Right hindlimb (tissue), 1 donor: ENCODE results near the gene HNMT.
"Not testable (repeated sequence)": the region's sequence is repeated elsewhere in the genome, so short reads cannot be mapped to it uniquely, and the experiment has no call there.

Source experiments
- DNase-seq: peaks from one replicate; pipeline ENCODE4 v3.0.0-alpha.2; 2018

HNMT gene

DNA sequence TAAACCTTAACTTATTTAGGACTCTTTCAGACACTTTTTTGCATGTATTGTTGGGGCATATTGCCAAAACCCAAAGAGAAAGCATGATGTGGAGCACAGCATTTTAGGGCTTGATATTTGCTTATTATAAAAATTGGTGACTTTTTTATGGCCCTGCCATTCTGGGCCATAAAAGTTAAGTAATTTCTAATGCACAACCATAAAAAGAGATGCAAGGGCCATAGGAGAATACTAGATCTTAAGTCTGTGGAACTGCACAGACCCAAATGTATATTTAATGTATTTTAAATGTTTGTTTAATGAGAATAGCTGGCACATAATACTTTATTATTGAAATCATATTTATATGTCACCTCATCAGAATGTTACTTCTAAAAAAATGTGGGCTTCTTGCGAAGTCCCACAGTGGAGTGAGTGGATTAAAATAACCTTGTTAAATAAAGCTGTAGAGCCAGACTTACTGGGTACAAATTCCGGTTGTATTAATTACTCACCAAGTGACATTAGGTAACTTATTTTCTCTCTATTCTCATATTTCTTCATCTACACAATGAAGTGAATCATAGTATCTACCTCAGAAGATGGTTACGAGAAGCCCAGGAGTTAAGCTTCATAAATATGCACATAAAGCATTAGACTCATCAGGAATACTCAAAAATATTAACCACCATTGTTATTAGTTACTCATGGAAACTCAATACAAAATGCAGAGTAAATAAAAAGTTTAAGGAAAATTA lies 52.2 kb downstream of the HNMT start:
- no peak for DNase-seq

DNA sequence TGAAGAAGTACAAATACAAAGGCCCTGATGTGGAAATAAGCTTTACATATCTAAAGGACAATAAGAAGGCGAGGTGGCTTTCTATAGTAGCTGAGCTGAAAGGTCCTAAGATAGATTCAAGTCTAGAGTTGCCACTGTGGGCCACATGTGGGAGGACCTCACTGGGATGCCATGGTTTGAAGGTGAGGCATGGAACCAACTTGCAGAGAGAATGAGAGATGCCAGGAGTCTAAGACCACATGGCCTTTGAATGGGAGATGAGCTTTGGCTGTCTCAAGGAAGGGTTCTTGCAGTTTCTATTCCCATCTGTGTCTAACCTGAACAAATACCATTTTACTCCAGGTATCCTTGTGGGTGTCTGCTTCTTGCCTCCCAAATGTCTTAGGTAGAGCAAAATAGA lies 53.6 kb downstream of the HNMT start:
- DNase-seq, result no peak

DNA sequence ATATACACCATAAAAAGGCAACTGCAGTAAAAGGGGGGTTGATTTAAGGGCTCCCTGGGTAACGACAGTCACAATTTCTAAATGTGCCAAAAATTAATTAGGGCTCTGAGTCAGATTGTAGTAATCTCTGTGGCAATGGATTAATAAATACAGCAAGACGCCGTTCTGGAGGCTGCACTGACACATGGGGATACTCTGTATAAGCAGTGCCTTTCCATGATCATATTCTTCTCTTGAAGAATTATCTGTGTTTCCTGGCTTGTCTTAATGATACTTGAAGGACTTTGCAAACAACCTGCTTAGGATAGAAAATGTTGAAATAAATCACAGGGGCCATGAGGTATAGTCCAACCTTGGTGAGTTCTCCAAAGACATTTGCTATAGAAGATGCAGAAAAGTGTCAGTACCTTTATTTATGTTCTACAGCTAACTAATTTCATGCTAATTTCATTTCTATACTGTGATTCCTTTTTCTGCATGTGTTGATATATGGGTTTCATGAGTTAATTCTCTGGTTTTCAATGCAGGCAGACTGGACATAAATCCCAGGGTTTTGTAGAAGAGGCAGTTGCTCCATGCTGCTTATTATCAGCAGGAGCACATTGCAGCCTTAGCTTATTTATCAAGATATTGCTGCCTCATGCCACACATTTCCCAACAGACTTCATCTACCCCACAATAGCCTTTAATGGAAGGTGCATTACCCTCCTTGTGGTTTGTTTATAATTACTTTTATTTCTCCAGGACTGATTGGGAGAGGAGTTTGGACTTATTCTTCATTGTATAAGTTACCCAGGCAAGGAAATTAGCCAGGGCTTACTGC lies 54.8 kb downstream of the HNMT start:
- no peak for DNase-seq

DNA sequence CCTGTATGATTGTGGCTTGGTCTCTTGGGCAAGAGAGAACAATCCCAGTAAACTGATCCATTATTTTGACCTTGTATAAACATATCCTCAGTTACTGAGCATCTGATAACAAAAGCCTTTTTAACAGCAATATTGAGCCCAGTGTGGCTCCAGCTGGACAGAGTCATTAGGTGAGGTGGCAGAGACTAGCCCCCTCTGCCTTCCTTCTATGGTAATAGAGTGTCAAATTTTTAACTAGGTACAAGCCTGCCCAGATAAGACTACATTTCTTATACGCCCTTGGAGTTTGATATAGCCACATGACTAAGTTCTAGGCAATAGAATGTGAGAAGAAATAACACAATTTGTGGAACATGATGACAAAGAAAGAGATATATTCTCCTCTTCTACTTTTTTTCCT lies 56.2 kb downstream of the HNMT start:
- no peak for DNase-seq

DNA sequence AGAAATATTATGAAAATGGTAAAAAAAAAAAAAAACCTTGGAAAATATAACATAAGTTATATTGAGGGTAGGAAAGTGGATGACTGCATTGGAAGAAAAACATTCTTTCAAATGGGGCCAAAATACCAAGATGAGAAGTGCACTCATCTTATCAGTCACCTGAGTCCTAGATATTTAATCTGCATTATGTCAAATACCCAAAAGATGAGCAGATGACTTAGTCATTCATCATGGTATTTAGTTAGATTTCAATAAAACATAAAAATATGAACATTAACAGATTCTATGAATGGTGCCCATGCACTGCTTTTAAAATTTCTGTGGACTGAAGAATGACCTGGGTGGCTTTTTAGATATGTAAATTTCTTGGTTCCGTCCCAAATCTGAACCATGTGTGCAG lies 56.9 kb downstream of the HNMT start:
- no peak for DNase-seq

DNA sequence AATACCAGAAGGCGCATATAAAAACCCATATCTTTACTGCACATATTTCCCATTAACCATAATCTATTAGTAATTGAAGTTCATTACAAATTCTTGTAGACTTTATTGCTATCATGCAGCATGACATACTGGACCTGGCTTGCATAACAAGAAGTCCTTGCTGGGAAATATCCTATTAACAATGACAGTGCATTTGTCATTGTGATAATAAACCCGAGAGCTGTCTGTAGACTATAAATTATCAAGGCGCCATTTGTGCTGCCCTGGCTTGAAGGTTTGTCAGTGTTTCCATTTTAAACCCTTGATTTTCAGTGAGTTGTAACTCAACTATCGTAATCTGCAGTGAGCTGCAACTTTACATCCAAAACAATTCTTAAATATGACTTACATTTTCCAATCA lies 59.0 kb downstream of the HNMT start:
- DNase-seq, result no peak

DNA sequence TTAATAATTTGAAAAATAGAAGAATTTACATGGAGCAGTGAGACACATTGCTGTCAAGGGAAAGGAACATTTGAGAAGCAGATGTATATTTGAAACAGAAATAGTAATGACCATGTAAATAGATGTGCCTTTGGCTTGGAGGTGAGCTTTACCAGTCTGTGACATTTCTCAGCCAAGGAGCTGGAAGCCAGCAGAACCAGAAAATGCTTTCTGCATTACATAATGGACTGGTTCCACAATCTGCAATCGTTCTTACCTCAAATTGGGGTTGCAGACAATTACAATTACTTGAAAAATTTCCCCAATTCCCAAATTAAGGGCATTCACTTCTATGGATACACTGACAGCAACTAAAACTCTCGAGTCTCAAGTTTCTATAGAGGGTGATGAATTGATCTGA lies 59.7 kb downstream of the HNMT start:
- DNase-seq, result no peak

DNA sequence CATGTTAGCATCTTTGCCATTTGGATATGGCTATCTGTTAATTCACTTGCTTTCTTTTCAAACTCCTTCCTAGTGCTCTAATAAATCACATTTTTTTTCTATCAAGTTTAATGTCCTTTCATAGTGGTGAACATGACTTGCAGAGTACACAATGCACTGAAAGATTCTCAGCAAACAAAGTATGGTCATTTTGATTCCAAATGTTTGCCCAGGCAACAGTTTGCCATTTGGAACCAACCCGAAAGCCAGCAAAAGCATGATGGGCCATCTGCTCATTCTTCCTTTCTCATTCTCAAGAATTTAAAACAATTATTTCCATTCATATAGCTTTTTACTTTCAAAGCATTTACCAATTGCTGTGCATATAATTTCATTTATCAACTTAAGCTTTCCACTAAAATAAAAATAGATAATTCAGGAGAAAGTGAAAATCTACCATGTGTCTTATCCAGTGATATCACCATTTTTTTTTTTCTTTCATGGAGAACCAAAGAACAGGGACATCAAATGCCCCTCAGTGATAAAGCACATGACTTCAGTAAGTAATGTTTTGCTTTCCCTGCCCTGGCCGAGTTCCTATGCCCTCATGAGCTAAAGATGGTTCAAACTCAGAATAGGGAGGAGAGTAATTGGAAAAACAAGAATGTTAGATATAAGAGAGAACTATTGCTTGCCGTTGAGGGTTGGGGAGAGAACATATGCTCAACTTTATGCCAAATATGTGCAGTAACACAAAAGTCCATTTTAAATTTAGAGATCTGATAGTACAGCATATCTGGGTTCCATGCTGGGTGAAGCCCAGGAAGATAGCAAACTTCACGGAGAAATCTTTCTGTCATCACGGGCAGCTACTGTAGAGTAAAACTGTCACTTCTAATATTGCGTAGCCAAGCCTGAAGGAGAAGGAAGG lies 62.1 kb downstream of the HNMT start:
- DNase-seq, result no peak

DNA sequence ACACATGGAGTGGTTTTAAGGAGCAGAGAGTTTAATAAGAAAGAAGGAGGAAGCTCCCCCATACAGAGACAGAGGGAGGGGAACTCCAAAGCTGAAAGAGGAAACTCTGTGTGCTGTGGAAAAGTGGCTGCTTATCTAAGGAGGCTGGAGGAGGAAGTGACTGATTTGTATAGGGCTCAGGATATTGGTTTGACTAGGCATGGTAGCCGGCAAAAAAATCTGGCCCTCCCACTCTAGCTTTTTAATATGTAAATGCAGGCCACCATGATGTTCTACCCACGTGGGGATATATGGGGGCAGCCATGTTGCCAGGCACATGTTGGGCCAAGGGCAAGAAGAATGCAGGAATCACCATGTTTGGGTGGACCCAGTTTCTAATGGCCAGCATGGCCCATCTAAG lies 64.3 kb downstream of the HNMT start:
- no peak for DNase-seq

DNA sequence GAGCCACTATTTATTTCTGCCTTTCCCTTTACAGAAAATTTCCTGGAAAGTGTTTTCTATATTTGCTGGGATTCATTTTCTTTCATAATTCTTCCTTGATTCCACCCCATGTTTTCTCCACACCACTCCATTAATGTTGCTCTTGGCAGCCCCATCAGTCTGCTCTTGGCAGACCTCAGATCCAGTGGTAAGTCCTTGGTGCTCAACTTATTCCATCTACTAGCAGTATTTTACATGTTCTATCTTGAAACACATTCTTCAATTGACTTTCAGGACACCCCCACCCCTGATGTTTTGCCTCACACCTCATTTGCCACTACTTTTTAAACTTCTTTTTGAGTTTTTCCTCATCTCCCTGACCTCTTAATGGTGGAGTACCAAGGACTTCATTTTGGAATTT lies 65.0 kb downstream of the HNMT start:
- peak; percentile 49 for DNase-seq

DNA sequence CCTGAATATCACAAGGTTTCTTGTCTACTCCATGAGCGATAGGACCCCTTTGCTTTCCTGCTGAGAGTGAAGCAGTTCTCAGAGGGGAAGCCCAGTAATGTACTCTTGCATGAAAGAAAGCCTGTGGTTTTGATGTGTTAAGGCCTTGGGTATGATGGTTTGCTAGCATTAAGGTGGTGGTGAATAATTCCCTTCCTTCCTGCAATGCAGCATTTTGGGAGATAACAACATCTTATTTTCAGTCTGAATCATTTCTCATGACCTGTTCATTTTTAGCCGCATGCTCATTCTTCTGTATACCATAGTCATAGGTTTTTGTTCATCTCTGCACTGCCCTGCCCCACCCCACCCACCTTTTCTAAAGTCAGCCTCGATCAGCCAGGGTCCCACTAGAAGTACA lies 66.2 kb downstream of the HNMT start:
- DNase-seq, result no peak

DNA sequence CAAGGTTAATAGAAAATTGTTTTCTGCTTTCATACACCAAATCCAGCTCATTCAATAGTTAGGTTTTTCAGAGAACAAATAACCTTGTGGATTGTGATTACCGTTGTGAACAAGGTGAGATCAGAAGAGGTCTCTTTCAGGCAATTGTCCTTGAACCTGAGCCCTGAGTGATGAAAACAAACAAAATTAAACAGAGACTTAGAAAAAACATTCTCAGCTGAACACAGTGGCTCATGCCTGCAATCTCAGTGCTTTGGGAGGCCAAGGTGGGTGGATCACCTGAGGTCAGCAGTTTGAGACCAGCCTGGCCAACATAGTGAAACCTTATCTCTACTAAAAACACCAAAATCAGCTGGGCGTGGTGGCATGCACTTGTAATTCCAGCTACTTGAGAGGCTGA lies 68.1 kb downstream of the HNMT start:
- DNase-seq, result no peak

DNA sequence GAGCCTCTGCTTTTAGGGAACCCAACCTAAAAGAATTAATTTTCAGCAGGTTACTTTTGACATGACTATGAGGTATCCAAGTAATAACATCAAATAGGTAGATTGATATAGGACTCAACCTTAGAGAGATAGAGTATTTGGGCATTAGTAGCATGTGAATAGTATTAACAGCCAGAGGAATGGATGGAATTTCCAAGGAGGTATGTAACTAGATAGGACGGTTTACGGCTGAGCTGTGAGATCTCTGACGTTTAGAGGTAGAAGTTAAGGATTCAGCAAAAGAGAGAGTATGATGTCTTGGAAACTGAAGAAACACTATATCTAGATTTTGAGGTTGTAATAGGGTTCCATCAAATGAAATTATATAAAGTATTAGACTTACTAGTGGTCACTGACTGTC lies 70.3 kb downstream of the HNMT start:
- no peak for DNase-seq

DNA sequence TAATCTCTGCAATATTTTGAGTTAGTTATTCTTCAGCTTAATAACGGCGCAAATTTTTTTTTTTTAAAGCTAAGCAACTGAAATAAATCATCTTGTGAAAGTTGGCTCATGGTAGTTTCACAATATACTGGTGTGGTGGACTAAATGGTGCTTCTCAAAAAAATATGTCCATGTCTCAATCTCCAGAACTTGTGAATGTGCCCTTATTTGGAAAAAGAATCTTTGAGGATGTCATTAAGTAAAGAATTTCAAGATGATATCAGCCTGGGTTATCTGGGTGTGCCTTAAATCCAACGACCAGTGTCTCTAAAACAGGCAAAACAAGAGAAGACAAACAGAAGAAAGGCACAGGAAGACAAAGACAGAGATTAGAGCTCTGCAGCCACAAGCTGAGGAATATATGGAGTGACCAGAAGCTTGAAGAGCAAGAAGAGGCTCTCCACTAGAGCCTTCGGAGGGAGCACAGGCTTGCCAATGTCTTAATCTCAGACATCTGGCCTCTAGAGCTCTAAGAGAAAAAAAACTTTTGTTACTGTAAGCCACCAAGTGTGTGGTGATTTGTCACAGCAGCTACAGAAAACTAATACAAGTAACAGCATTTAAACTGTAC lies 71.4 kb downstream of the HNMT start:
- no peak for DNase-seq

DNA sequence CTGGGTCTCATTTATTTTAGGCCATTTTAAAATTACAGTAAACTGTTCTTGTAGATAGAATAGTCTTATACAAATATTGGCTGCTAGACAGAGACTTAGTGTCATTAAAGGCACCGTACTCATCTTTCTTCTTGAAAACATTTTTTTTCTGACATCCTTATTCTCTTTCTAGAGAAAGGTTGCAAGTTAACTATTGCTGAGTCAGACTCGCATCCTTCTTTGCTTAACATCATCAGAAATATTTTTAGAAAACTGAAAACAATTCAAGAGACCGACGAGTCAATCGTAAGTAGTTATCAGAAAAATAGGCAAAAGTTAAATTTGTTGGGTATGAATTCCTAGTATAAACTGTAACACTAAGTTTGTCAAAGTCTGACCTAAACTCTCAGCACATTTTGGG lies 72.2 kb downstream of the HNMT start:
- no peak for DNase-seq

DNA sequence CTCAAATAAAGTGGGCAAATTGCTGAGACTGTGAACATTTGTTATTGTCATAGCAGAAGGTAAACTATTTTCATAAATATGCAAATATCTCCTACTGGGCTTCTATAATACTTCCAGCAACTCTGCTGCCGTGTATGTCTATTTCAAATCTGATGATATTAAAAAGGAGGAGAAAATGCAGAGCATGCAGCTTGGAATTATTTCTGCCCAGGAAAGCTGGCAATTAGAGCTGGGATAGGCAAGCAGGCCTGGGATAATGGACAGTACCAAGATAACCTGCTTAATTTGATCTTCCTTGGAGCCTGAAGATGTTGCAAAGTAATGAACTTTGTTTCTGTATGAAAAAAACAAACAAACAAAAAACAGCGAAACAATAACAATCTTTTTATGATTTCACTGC lies 72.8 kb downstream of the HNMT start:
- DNase-seq, result no peak

DNA sequence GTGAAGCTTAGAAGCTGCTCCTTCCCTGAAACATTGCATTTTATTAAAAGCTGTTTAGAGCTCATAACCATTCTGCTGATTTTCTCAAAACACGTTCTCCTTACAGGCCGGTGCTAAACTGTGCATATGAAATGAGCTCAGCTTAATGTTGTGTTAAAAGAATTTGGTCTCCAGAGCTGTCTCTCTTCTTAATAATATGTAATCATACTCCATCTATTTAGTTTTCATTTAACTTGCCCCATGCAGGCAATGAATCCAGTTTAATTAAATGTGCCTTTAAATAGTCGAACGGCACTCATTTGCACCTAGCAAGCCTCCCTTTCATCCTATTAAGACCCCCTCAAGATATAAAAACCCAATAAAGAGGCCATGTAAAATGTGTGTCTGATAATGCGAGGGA lies 76.3 kb downstream of the HNMT start:
- no peak for DNase-seq

DNA sequence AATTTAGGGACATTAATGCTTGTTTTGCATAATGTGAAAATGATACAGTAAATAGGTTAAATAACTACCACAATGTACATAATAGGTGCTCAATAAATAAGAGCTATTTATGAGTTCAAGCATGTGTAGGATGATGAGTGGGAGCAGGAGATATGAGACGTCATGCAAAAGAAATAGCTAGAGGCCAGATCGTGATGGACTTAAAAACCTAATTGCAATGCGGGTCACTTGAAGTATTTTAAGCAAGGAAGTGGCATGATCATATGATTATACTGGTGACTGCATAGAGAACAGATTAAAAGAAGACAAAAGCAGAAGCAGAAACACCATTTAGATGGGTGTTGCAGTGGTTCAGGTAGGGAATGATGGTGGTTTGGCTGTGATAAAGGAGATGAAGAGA lies 78.0 kb downstream of the HNMT start:
- DNase-seq, result no peak

DNA sequence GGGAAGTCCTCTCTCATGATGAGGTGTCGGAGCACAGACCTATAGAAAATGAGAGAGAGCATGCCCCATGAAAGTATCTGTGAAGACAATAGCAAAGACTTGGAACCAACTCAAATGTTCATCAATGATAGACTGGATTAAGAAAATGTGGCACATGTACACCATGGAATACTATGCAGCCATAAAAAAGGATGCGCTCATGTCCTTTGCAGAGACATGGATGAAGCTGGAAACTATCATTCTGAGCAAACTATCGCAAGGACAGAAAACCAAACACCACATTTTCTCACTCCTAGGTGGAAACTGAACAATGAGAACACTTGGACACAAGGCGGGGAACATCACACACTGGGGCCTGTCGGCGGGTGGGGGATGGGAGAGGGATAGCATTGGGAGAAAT lies 79.3 kb downstream of the HNMT start:
- DNase-seq, result not testable (repeated sequence)

DNA sequence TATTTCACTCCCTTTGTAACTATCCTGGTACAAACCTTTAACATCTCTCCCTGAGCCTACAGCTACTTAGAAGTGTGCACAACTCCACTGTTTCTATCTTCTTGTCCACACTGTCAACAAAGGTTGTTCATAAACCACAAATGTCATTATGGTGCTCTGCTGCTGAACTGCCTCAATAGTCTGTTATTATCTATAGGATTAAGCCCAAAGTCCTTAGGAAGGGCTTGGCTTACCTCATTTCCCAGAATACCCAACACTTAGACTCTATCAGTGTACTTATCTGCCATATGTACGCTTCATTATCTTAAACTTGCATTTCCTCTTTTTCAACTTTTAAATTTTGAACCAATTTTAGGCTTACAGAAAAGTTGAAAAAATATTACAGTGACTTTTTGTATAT lies 94.2 kb downstream of the HNMT start:
- no peak for DNase-seq

DNA sequence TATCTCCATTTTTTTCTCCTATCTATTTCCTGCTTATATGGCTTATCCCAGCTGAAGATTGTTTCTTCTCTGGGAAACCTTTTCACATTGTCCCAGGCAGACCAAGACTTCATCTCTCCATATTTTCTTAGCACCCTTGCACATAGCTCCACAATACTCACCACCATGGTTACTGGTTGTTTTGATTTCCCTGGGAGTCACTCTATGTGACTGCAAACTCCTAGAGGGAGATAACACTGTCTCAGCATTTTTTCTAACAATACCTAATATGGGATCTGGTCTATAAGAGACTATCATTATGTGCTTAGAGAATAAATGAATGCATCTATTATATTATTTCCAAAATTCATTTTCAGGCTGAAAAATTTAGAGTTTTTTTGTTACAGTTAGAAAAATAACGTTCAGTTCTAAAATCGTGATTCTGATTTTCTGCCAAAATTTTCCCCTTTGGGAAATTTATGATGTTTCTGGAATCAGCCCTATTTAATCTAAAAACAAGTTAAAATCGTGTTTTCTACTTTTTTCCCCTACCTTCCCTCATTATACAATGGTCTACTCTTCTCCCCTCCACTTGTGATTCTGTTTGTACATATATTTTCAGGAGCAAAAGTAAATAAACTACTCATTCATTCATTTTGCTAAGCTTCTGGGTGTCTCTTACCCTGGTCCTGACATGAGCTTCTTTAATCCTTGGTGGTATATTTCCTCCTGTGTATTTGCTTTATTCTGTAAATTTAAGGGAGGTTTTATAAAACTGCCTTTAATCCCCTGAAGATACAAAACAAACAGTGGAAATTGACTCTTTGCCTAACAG lies 95.4 kb downstream of the HNMT start:
- DNase-seq, result no peak

DNA sequence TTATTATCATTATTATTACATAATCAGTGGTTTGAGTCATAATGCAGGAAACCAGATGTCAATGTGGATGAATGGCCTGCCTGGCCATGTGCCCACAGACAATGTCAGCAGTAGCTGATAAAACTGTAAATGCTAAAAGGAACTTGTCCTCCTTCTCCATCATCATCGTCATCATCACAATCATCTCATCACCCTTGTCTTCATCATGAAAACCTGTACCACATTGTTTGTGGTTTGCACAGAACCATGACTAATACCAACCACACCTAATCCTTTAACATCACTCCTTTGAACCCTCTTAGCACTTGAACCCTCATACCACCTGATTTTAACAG lies 96.0 kb downstream of the HNMT start:
- DNase-seq, result peak; percentile 23
